Osteoblast (primary cell): ENCODE results near the gene LIPK. TPM values are rescaled to one million over a fixed set of nuclear protein-coding genes. Genes with fewer than 3 reads are reported as not detected.
"Not testable (repeated sequence)": the region's sequence is repeated elsewhere in the genome, so short reads cannot be mapped to it uniquely, and the experiment has no call there.

Experiments
- DNase-seq: peaks from one replicate; pipeline ENCODE4 v3.0.0; 2011; ENCODE audit warnings: low spot score, mixed read lengths; ENCODE audit not compliant: insufficient read length; ENCODE audit errors: missing footprints
- H2AFZ ChIP-seq: 2 replicates; pipeline ENCODE4 v1.6.0; 2011; ENCODE audit warnings: mild to moderate bottlenecking, low read length
- H3K27ac ChIP-seq: 2 replicates; pipeline ENCODE4 v1.5.1; 2011; ENCODE audit warnings: mild to moderate bottlenecking, low read depth, low read length, moderate library complexity
- H3K27me3 ChIP-seq: 2 replicates; pipeline ENCODE4 v1.6.0; 2012; ENCODE audit warnings: mild to moderate bottlenecking, control low read depth, inconsistent platforms, low read length, moderate library complexity; ENCODE audit not compliant: insufficient read depth
- H3K36me3 ChIP-seq: 2 replicates; pipeline ENCODE4 v1.5.1; 2011; ENCODE audit warnings: mild to moderate bottlenecking, low read length, control low read depth, moderate library complexity; ENCODE audit not compliant: insufficient read depth
- H3K4me1 ChIP-seq: 2 replicates; pipeline ENCODE4 v1.5.1; 2011; ENCODE audit warnings: mild to moderate bottlenecking, low read length, control low read depth, moderate library complexity; ENCODE audit not compliant: insufficient read depth
- H3K4me2 ChIP-seq: 2 replicates; pipeline ENCODE4 v1.6.0; 2011; ENCODE audit warnings: mild to moderate bottlenecking, low read length; ENCODE audit not compliant: insufficient read depth
- H3K4me3 ChIP-seq: fragments of 200-600 bp; sonication (generic); 3 replicates; pipeline ENCODE4 v1.5.1; 2012; ENCODE audit warnings: mild to moderate bottlenecking, low read length, inconsistent platforms; ENCODE audit not compliant: insufficient read depth
- H3K79me2 ChIP-seq: 2 replicates; pipeline ENCODE4 v1.6.0; 2012; ENCODE audit warnings: mild to moderate bottlenecking, low read length, control low read depth, inconsistent platforms; ENCODE audit not compliant: insufficient read depth
- H3K9me3 ChIP-seq: 2 replicates; pipeline ENCODE4 v1.5.1; 2011; ENCODE audit warnings: low read depth, low read length, control low read depth
- H4K20me1 ChIP-seq: 2 replicates; pipeline ENCODE4 v1.6.0; 2012; ENCODE audit warnings: mild to moderate bottlenecking, low read length, control low read depth; ENCODE audit not compliant: insufficient read depth
- CTCF ChIP-seq: IDR thresholded peaks from 2 replicates; pipeline ENCODE4 v1.5.1; 2011; ENCODE audit warnings: mild to moderate bottlenecking, low read depth, low read length, moderate library complexity; ENCODE audit errors: extremely low read depth
- total RNA-seq: library from RNA; depleted of rRNA; stranded (reverse); fragments of >200 nt; gene quantifications from 2 replicates; pipeline ENCODE4 v1.2.3, GENCODE V29; 2012

Gene LIPK
- total RNA-seq, 1 donor, result not detected

DNA sequence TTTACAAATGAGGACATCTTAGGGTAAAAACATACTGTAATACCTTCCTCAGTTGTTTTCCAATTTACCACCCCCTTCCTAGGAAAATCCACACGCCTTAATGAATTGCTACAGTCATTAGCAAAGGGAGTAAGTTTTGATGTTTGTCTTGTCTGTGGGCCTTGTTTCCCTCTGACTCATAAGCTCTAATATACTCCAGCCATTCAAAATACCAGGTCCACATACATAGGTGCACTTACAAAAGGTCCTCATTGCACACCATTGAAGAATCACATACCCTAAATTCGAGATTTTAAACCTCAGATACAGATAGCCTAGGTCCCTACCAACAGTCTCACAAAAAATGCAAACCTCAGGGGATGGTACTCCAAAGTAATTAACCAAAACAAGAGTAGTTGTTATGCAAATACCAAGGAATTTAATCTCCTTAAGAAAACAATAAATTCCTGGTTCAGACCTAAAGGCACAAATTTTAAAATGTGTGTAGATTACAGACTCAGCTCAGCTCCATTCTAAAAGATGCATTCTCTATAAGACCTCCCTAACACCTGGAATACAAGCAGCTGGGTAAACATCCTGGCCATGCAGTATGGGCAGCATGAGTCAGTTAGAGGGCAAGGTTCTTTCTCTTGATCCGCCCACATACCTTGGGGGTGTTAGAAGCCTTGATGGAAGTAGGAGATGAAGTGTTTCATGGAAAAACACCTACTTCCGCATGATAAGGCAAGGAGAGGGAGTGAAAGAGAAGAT lies 3.0 kb upstream of the LIPK start:
- Histone ChIP-seq H4K20me1 (no peaks in the 10 kb centered on the region), H3K27me3 (no peaks in the 10 kb centered on the region), H3K36me3 (no peaks in the 10 kb centered on the region), H2AFZ (no peak overlapping the region), H3K4me2 (no peak overlapping the region), H3K4me1 (peaks cover 16% of the 10 kb centered on the region), H3K9me3 (no peaks in the 10 kb centered on the region), H3K27ac (no peak overlapping the region), H3K79me2 (no peaks in the 10 kb centered on the region), H3K4me3 (no peak overlapping the region)
- TF ChIP-seq CTCF, result no peak
- peak; percentile 8 for DNase-seq

DNA sequence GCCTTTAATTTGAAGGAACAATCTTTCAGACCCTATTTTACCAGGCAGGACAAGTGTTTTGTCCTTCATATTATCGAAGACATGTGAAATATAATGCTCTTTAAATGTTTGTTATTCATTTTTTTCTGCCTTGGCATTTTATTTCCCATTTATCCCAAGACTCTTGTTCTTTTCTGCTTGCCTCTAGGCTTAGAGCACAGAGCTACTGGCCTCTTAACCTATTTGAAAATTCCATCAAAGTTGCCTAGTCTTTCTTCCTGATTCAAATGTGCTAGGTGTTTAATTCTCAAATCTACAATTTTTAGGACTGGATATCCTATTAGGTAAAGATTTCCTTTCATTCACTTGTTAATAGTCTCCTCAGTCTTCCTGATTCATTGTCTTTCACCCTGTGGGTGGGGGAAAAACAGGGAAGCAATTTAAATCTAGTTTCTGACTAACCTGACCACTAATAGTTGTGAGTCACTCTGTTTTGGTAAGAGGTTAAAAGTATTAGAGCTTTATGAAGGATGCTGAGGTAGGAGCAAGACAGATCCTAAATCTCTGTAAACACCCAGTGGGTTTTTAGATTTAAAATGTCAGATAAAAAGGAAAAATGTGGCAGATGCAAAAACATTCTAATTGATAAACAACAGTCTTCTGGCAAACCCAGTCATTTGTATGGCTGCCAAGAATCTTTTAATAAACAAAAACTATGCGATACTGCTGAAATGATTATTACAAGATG lies 1.5 kb downstream of the LIPK start:
- peak; percentile 6 for DNase-seq
- Histone ChIP-seq H3K9me3 (no peaks in the 10 kb centered on the region), H4K20me1 (no peaks in the 10 kb centered on the region), H3K27me3 (no peaks in the 10 kb centered on the region), H2AFZ (no peak overlapping the region), H3K4me2 (peak overlapping the region; percentile 36), H3K4me3 (no peak overlapping the region), H3K4me1 (peaks cover 16% of the 10 kb centered on the region), H3K79me2 (no peaks in the 10 kb centered on the region), H3K27ac (no peak overlapping the region), H3K36me3 (no peaks in the 10 kb centered on the region)
- no peak for TF ChIP-seq CTCF

DNA sequence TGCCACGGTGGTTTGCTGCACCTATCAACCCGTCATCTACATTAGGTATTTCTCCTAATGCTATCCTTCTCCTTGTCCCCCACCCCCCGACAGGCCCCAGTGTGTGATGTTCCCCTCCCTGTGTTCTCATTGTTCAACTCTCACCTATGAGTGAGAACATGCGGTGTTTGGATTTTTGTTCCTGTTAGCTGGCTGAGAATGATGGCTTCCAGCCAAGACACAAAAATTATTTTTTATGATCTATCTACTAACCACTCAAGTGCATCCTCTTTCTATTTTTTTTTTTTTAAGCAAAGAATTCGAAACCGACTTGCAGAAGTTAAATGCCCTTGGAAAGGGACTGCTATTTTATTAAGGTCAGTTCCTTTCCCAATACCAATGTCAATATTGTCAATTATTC lies 3.3 kb downstream of the LIPK start:
- H3K4me3 ChIP-seq, H3K36me3 ChIP-seq, H3K27me3 ChIP-seq, DNase-seq, H2AFZ ChIP-seq, H3K27ac ChIP-seq, H3K4me2 ChIP-seq, H4K20me1 ChIP-seq, H3K9me3 ChIP-seq, H3K79me2 ChIP-seq: not testable (repeated sequence)
- peaks cover 14% of the 10 kb centered on the region for H3K4me1 ChIP-seq

DNA sequence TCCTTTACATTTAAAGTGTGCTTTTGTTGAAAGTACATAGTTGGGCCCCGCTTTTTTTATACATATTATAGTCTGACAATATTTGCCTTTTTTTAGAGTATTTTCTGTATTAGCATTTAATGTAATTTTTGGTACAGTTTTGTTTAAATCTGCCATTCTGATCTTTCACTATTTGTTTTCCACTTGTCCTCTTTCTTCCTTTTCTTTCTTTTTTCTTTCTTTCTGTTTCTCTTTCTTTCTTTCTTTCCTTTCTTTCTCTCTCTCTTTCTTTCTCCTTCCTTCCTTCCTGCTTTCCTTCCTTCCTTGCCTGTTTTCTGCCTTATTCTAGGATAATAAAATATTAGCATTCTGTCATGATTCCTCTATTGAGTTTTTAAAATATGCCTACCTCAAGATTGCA lies 9.5 kb downstream of the LIPK start:
- Histone ChIP-seq H2AFZ (no peak overlapping the region), H3K9me3 (no peaks in the 10 kb centered on the region), H3K27me3 (peaks cover 8% of the 10 kb centered on the region), H3K4me3 (no peak overlapping the region), H3K4me1 (no peaks in the 10 kb centered on the region), H4K20me1 (no peaks in the 10 kb centered on the region), H3K4me2 (no peak overlapping the region), H3K79me2 (no peaks in the 10 kb centered on the region), H3K36me3 (no peaks in the 10 kb centered on the region), H3K27ac (no peak overlapping the region)
- DNase-seq, result no peak
- no peak for TF ChIP-seq CTCF
